Measurements from ENCODE around the gene RCE1.

Gene RCE1

DNA sequence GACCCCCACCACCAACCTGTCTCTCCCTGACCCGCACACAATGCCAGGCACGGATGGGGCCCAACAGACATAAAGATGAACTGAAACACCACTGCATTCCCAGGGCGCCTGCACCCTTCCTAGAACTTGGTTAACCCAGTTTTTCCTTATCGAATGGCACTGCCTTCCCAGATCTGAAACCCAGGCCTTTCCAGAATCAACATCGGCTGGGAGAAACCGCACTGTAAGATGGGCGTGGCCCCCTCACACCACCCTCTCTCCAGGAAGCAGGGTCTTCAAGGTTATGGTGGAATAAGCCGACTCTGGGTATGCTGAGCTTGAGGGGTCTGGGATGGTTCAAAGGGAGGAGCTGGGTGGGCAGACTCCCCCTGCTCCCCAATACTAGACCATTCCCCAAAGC is 36.8 kb downstream of the RCE1 start:
- TF ChIP-seq, protein P1, sequence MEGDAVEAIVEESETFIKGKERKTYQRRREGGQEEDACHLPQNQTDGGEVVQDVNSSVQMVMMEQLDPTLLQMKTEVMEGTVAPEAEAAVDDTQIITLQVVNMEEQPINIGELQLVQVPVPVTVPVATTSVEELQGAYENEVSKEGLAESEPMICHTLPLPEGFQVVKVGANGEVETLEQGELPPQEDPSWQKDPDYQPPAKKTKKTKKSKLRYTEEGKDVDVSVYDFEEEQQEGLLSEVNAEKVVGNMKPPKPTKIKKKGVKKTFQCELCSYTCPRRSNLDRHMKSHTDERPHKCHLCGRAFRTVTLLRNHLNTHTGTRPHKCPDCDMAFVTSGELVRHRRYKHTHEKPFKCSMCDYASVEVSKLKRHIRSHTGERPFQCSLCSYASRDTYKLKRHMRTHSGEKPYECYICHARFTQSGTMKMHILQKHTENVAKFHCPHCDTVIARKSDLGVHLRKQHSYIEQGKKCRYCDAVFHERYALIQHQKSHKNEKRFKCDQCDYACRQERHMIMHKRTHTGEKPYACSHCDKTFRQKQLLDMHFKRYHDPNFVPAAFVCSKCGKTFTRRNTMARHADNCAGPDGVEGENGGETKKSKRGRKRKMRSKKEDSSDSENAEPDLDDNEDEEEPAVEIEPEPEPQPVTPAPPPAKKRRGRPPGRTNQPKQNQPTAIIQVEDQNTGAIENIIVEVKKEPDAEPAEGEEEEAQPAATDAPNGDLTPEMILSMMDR (IDR thresholded peaks at IDR 0.05) = no peak
- Histone ChIP-seq H3K4me3 (no peak overlapping the region), H3K27ac (no peak overlapping the region)
- DNase-seq (ENCODE audit: low spot score) = no peak

DNA sequence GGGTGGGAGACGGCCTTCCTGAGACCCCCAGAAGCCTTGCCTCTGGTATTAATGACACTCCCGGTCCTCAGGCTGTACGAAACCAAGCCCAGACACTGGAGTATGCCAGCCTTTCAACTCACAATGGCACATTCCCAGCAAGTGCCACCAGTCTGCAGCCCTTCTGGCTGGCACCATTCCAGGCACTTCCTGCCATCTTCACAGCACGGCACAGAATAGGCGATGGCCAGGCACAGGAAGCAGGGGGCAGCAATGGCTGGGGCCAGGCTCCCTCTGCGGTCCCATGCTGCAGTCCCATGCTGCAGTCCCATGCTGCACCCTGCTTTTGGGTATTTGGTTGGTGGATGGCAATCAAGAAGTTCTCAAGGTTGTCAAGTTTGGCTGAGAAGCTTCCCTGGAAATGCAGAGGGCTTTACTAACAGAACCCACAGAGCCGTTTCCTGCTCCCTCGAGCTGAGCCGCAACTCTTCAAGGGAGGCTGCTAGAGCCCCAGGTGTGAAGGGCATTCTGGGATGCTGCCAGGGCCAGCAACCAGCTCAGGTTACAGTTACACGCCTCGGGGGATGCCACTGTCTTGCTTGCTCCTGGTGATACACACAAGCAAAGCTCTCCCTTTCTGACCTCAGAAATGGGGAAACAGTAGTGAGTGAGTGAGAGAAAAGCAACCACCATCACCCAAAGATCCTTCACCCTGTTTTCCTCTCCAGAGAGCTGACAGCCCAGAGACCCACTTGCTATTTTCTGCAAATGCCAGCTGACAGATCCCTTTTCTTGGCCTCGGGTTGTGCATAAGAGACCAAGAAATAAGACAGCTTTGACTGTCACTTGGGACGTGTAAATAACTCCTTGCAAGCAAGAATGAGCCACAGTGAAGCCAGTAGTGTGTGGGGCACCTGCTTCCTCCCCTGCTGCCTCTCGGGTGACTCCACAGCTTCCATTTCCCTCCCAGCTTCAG is 37.5 kb downstream of the RCE1 start:
- TF ChIP-seq, protein P1 (IDR thresholded peaks at IDR 0.05) = no peak
- Histone ChIP-seq H3K4me3 (no peak overlapping the region), H3K27ac (no peak overlapping the region)
- DNase-seq (ENCODE audit: low spot score) = no peak

DNA sequence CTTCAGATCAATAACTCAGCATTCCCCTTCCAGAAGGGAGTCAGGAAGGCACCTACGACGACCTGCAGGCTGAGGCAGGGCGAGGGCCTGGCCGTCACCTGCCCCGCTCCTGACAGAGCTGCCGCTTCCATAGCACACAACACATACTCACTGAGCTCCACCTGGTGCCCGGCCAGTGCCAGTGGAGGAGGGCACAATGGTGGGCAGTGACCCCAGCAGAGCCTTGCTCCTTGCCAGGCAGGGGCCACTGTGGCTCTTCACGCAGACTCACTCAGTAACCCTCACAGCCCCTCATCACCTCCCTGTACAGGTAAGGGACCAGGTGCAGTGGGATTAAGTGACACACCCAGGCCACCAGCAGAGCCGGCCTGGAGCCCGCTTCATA is 38.2 kb downstream of the RCE1 start:
- H3K4me3 ChIP-seq = no peak overlapping the region
- H3K27ac ChIP-seq = no peak overlapping the region
- no peak for DNase-seq (ENCODE audit: low spot score)
- TF ChIP-seq, protein P1 (IDR thresholded peaks at IDR 0.05) = no peak

DNA sequence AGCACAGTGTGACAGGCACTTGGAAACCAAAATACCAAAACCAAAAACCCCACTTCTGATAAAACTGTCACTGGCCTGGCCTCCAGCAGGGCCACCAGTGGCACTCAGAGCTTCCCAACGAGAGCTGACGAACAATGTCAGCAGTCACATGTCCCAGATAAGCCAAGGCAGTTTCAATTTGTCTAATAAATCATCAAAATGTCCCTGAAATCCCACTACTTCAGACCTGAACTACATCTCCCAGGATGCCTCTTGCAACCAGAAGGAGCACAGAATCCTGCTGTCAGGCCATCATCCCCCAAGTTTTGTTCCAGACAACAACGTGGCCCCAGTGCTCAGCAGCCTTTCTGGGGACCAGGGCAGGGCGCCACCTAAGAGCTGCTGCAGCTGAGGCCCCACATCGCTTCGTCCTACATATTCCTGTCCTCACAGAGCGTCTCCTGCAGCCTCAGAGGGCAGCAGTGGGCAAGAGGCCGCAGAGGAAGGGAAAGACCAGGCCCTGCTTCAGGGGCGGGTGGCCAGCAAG is 38.7 kb downstream of the RCE1 start:
- Histone ChIP-seq H3K27ac (peak overlapping the region in 1 of 2 donors; percentile 4), H3K4me3 (no peak overlapping the region)
- TF ChIP-seq, protein P1 (IDR thresholded peaks at IDR 0.05) = no peak
- DNase-seq (ENCODE audit: low spot score) = no peak

DNA sequence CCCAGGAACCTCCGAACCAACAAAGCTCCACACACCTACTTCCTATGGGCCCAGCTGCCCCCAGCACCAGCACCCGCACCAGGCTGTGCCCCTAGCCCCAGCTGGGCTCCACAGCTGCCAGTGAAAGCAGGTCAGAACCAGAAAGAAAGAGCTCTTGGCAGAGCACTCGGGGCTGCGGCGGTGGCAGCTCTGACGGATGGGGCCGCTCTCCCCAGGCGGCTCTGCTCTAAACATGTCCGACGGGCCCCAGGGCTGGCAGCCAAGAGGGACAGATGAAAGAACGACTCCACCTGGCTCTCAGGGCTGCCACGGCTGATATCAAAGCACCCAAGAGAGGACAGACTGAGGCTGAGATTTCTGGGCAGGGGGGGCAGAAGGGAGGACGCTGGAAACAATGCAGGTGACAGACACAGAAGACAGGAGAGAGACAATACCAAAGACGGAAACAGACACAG is 39.3 kb downstream of the RCE1 start:
- DNase-seq (ENCODE audit: low spot score) = no peak
- TF ChIP-seq, protein P1 (IDR thresholded peaks at IDR 0.05) = no peak
- peak overlapping the region; percentile 49 for H3K4me3 ChIP-seq
- H3K27ac ChIP-seq = peak overlapping the region in 1 of 2 donors; percentile 5

DNA sequence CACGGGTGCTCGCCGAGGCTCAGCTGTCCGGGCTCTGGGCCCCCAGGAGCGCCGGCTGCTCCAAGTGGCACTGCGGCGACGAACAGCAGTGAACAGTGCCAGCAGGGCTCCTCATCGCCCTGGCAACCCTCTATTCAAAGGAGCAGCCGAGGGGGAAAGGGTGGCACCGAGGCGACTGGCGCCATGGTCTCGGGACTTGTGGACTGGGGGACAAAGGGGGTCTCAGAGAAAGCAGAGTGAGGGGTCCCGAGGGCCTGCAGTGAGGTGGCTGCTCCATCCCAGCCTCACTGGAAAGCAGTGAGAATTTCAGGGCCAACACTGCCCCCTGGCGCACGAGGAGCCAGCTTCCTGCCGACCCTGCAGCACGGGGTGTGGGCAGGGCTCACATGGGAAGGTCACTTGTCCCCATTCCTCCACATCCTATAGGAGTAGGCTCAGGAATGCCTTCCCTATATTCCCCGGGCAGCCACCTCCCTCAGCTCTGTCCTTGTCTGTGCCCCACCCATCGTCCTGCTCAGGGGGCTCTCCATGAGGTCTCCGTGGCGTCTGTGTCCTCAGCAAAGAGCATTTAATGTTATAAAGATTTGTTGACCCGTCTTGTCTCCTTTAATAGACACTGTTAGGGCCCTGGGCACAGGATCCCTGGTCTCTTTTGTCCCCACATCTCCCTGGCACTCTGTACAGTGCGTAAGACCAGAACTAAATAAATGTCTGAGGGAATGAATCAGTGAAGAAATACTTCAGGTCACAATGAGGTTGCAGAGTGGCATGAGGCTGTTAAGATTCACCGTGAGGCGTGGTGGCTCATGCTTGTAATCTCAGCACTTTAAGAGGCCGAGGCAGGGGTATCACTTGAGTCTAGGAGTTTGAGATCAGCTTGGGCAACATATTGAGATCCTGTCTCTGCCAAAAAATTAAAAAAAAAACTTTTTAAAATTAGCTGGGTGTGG is 40.0 kb downstream of the RCE1 start:
- TF ChIP-seq, protein P1 (IDR thresholded peaks at IDR 0.05) = peak; percentile 21
- H3K27ac ChIP-seq = peak overlapping the region in 1 of 2 donors; percentile 5
- H3K4me3 ChIP-seq = peak overlapping the region; percentile 49
- no peak for DNase-seq (ENCODE audit: low spot score)

All from coronary artery (tissue), 2 donors.